Prostate gland (tissue), 2 donors: ENCODE data around the gene ADI1.

Source experiments
- POLR2AphosphoS5 ChIP-seq: sonication (generic); formaldehyde crosslinking; IDR thresholded peaks from one replicate; pipeline ENCODE4 v1.6.1; 2017; ENCODE audit warnings: antibody characterized with exemption
- TF ChIP-seq, protein P1 (sequence below), 4 experiments: fragments of 200-600 bp in 2 of 4; fragments of 450-650 bp in 2 of 4; sonication (generic) in 2 of 4; IDR thresholded peaks; 1 replicate in 3 of 4; 2 replicates in 1 of 4; pipeline ENCODE4 v1.5.1; 2016 to 2019; ENCODE audit warnings: antibody characterized with exemption in 4 of 4, mild to moderate bottlenecking in 2 of 4, moderate library complexity in 2 of 4

DNA sequence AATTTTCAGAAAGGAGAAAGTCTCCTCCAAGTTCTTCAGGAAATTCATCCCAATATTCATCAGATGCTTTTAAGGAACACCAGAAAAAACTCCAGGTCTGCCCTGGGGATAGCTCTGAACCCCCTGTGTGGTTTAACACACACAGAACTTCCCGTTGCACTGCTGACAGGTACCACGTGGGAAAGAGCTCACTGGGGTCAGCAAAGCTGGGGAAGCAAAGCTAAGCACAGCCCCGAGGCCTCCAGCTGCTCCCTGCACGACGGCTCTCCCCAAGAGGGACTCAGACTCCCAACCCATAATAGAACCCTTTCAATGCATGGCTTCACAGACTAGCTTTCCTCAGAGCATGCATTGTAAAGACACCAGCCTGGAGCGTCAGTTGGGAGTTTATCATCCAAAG, 28.0 kb downstream of the ADI1 start:
- TF ChIP-seq, protein P1, sequence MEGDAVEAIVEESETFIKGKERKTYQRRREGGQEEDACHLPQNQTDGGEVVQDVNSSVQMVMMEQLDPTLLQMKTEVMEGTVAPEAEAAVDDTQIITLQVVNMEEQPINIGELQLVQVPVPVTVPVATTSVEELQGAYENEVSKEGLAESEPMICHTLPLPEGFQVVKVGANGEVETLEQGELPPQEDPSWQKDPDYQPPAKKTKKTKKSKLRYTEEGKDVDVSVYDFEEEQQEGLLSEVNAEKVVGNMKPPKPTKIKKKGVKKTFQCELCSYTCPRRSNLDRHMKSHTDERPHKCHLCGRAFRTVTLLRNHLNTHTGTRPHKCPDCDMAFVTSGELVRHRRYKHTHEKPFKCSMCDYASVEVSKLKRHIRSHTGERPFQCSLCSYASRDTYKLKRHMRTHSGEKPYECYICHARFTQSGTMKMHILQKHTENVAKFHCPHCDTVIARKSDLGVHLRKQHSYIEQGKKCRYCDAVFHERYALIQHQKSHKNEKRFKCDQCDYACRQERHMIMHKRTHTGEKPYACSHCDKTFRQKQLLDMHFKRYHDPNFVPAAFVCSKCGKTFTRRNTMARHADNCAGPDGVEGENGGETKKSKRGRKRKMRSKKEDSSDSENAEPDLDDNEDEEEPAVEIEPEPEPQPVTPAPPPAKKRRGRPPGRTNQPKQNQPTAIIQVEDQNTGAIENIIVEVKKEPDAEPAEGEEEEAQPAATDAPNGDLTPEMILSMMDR (IDR thresholded peaks at IDR 0.05), result no peak
- TF ChIP-seq POLR2AphosphoS5, result no peak
